ENCODE measurements around the gene SREBF1. TPM values are rescaled to one million over a fixed set of nuclear protein-coding genes. Genes with fewer than 3 reads are reported as not detected.

SREBF1 gene
- total RNA-seq, 1 experiment from 2014 or later, result 360 TPM

DNA sequence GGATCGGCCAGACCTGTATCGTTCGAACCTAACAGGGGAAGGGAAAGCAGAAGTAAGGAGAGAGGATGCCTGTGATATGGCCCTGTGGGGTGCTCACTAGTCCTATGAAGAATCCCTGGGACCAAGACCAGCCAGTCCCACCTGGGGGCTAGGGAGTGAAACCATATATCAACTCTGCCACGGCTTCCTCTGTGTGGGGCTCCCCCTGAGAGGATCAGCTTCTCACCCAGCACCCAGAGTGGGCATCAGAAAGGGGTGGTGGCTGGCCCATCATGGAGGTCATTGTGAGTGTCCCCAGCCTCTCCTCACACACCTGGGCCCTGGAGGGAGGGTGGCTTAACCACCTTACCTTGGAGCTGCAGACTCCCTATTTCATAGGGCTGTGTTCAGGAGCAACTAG lies 30.1 kb upstream of the SREBF1 start:
- H3K9me2 ChIP-seq (ENCODE audit: insufficient read depth), result no peaks in the 10 kb centered on the region
- CTCF ChIA-PET, result no interaction called here
- POLR2A ChIA-PET (ENCODE audit: unreplicated experiment), result no interaction called here

GRCh38 chr17:17866425-17866824 lies 29.6 kb upstream of the SREBF1 start:
- Histone ChIP-seq H4K20me1 (ENCODE audit: insufficient read depth) (no peaks in the 10 kb centered on the region), H3K36me3 (ENCODE audit: low read depth) (no peaks in the 10 kb centered on the region), H3K9me2 (ENCODE audit: insufficient read depth) (no peaks in the 10 kb centered on the region), H3F3A (ENCODE audit: insufficient read depth, low read depth) (0 out of 2 replicates have a peak, but pooled peaks cover 7% of the 10 kb centered on the region), H2AFZ (no peak overlapping the region), H3K4me1 (replicated peaks; ENCODE audit: insufficient read depth) (no peaks in the 10 kb centered on the region), H3K4me2 (no peak overlapping the region), H3K27me3 (ENCODE audit: insufficient read depth, low read depth) (no peaks in the 10 kb centered on the region), H3K4me3 (no peak overlapping the region), H3K27ac (no peak overlapping the region), H3K9me3 (ENCODE audit: insufficient read depth, low read depth) (no peaks in the 10 kb centered on the region), H3K79me2 (ENCODE audit: low read depth) (no peaks in the 10 kb centered on the region)
- intact Hi-C loops (cut with micrococcal nuclease; ENCODE audit: unreplicated experiment), result no loop called here
- ChIA-PET CTCF (no interaction called here), POLR2A (ENCODE audit: unreplicated experiment) (no interaction called here)
- DNase-seq, result no peak
- TF ChIP-seq EZH2 (IDR thresholded peaks at IDR 0.05; ENCODE audit: low read depth), result no peak
- TF ChIP-seq, protein P1, sequence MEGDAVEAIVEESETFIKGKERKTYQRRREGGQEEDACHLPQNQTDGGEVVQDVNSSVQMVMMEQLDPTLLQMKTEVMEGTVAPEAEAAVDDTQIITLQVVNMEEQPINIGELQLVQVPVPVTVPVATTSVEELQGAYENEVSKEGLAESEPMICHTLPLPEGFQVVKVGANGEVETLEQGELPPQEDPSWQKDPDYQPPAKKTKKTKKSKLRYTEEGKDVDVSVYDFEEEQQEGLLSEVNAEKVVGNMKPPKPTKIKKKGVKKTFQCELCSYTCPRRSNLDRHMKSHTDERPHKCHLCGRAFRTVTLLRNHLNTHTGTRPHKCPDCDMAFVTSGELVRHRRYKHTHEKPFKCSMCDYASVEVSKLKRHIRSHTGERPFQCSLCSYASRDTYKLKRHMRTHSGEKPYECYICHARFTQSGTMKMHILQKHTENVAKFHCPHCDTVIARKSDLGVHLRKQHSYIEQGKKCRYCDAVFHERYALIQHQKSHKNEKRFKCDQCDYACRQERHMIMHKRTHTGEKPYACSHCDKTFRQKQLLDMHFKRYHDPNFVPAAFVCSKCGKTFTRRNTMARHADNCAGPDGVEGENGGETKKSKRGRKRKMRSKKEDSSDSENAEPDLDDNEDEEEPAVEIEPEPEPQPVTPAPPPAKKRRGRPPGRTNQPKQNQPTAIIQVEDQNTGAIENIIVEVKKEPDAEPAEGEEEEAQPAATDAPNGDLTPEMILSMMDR (conservative IDR thresholded peaks at IDR 0.05), result no peak
- BruUV-seq (replicated peaks), result no TSS peak

More for the DNA sequence above, 30.1 kb upstream of the SREBF1 start:
- H3F3A ChIP-seq (ENCODE audit: insufficient read depth, low read depth), result 0 out of 2 replicates have a peak, but pooled peaks cover 7% of the 10 kb centered on the region
- H3K4me3 ChIP-seq, result no peak overlapping the region
- no peak overlapping the region for H3K4me2 ChIP-seq
- BruUV-seq (replicated peaks), result no TSS peak
- no peak for DNase-seq
- no peaks in the 10 kb centered on the region for H3K27me3 ChIP-seq (ENCODE audit: insufficient read depth, low read depth)
- H3K27ac ChIP-seq, result no peak overlapping the region
- no peaks in the 10 kb centered on the region for H3K79me2 ChIP-seq (ENCODE audit: low read depth)
- H2AFZ ChIP-seq, result no peak overlapping the region
- TF ChIP-seq EZH2 (IDR thresholded peaks at IDR 0.05; ENCODE audit: low read depth), result no peak
- TF ChIP-seq, protein P1 (conservative IDR thresholded peaks at IDR 0.05), result no peak
- H3K36me3 ChIP-seq (ENCODE audit: low read depth), result no peaks in the 10 kb centered on the region
- no peaks in the 10 kb centered on the region for H3K4me1 ChIP-seq (replicated peaks; ENCODE audit: insufficient read depth)
- intact Hi-C loops (cut with micrococcal nuclease; ENCODE audit: unreplicated experiment), result no loop called here
- no peaks in the 10 kb centered on the region for H4K20me1 ChIP-seq (ENCODE audit: insufficient read depth)
- H3K9me3 ChIP-seq (ENCODE audit: insufficient read depth, low read depth), result no peaks in the 10 kb centered on the region

DNA sequence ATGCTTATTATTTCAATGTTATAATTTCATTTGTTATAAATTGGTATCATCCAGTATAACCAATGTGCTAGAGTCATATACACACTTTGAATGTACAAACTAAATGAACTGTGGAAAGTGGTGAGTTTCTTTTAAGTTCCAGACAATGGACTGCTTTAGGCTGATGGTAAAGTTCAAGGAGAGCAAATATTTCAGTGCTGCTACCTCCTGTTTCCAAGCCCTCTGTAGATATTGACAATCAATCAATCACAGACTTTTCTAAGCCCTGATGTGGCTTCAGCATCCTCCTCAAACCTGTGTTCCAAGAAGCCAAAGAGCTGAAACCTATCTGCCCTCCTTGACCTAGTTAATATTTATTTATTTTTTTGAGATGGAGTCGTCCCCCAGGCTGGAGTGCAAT lies 28.2 kb upstream of the SREBF1 start:
- Histone ChIP-seq H3K36me3 (ENCODE audit: low read depth) (no peaks in the 10 kb centered on the region), H3F3A (ENCODE audit: insufficient read depth, low read depth) (0 out of 2 replicates have a peak, but pooled peaks cover 7% of the 10 kb centered on the region), H3K27ac (no peak overlapping the region), H3K79me2 (ENCODE audit: low read depth) (no peaks in the 10 kb centered on the region), H4K20me1 (ENCODE audit: insufficient read depth) (no peaks in the 10 kb centered on the region), H3K9me2 (ENCODE audit: insufficient read depth) (no peaks in the 10 kb centered on the region), H3K4me3 (no peak overlapping the region), H3K27me3 (ENCODE audit: insufficient read depth, low read depth) (no peaks in the 10 kb centered on the region), H3K4me1 (replicated peaks; ENCODE audit: insufficient read depth) (no peaks in the 10 kb centered on the region), H3K9me3 (ENCODE audit: insufficient read depth, low read depth) (no peaks in the 10 kb centered on the region), H2AFZ (no peak overlapping the region), H3K4me2 (no peak overlapping the region)
- no TSS peak for BruUV-seq (replicated peaks)
- TF ChIP-seq EZH2 (IDR thresholded peaks at IDR 0.05; ENCODE audit: low read depth), result no peak
- TF ChIP-seq, protein P1 (conservative IDR thresholded peaks at IDR 0.05), result no peak
- intact Hi-C loops (cut with micrococcal nuclease; ENCODE audit: unreplicated experiment), result no loop called here
- ChIA-PET POLR2A (ENCODE audit: unreplicated experiment) (no interaction called here), CTCF (no interaction called here)
- no peak for DNase-seq
